ENCODE measurements around the gene HOXD1.

The HOXD1 gene

GRCh38 chr2:176240301-176240700 is 51.8 kb downstream of the HOXD1 start:
- no peaks in the 10 kb centered on the region for H3K9me3 ChIP-seq (ENCODE audit: insufficient read depth, low read length, severe bottlenecking)
- ATAC-seq (ENCODE audit: insufficient read depth, low read depth) (no peak), DNase-seq (no peak)
- H3K27me3 ChIP-seq (ENCODE audit: insufficient read depth, low read length, poor library complexity) = no peaks in the 10 kb centered on the region
- H3K4me1 ChIP-seq (ENCODE audit: insufficient read depth, low read length) = no peaks in the 10 kb centered on the region
- no peaks in the 10 kb centered on the region for H4K20me1 ChIP-seq (ENCODE audit: insufficient read depth, low read length)
- no peak overlapping the region for H3K4me3 ChIP-seq (ENCODE audit: low read depth in 1 of 2, low read length in 2 of 2)
- no peaks in the 10 kb centered on the region for H3K36me3 ChIP-seq (ENCODE audit: insufficient read depth, low read length)
- H3K27ac ChIP-seq (ENCODE audit: low read length) = no peak overlapping the region
- no peaks in the 10 kb centered on the region for H3K79me2 ChIP-seq (ENCODE audit: insufficient read depth, low read length)
- no peak overlapping the region for H3K9ac ChIP-seq (ENCODE audit: low read depth, low read length)
- H2AFZ ChIP-seq (ENCODE audit: low read depth, low read length) = no peak overlapping the region
- no peak overlapping the region for H3K4me2 ChIP-seq (ENCODE audit: insufficient read depth, low read length)
- TF ChIP-seq CTCF (IDR thresholded peaks at IDR 0.05; ENCODE audit: borderline replicate concordance, extremely low read depth, low read length, poor library complexity, severe bottlenecking) (no peak), EZH2 (IDR thresholded peaks at IDR 0.05; ENCODE audit: borderline replicate concordance, low read depth, low read length, severe bottlenecking) (no peak)

Data from DND-41 (cell line).